Neural crest cell (in vitro differentiated cells): Measurements from ENCODE around the gene SPRR4. TPM values are rescaled to one million over a fixed set of nuclear protein-coding genes. Genes with fewer than 3 reads are reported as not detected.

Experiments used
- DNase-seq: peaks from one replicate; pipeline ENCODE4 v3.0.0; 2021; ENCODE audit warnings: low read depth, mixed read lengths, low spot score
- H3K27ac Mint-ChIP-seq: one replicate; pipeline ENCODE4 v1.8.0; 2021; ENCODE audit warnings: mild to moderate bottlenecking, mixed read lengths; ENCODE audit not compliant: unreplicated experiment
- H3K27me3 Mint-ChIP-seq: 2 replicates; pipeline ENCODE4 v1.8.0; 2021; ENCODE audit warnings: low read depth, mild to moderate bottlenecking, mixed read lengths
- H3K36me3 Mint-ChIP-seq: 2 replicates; pipeline ENCODE4 v1.8.0; 2021; ENCODE audit warnings: low read depth, mild to moderate bottlenecking, mixed read lengths
- H3K4me1 Mint-ChIP-seq: 2 replicates; pipeline ENCODE4 v1.8.0; 2021; ENCODE audit warnings: mixed read lengths
- H3K4me3 Mint-ChIP-seq: one replicate; pipeline ENCODE4 v1.8.0; 2021; ENCODE audit warnings: mild to moderate bottlenecking, mixed read lengths
- H3K9me3 Mint-ChIP-seq: 2 replicates; pipeline ENCODE4 v1.8.0; 2021; ENCODE audit warnings: mixed read lengths
- CTCF ChIP-seq: fragments of 200-600 bp; sonication (generic); conservative IDR thresholded peaks from 2 replicates; pipeline ENCODE4 v1.5.0; 2021; ENCODE audit warnings: antibody characterized with exemption, mild to moderate bottlenecking
- long read RNA-seq: library from polyadenylated mRNA; unstranded; transcript quantifications from one replicate; pipeline ENCODE4 v2.0.0, GENCODE V29; 2020
- total RNA-seq: library from RNA; stranded (reverse); gene quantifications from 2 replicates; pipeline ENCODE4 v1.2.1, GENCODE V29; 2021

The SPRR4 gene
- total RNA-seq: not detected in 2 replicates
- long read RNA-seq: 0 reads

GRCh38 chr1:152970495-152970894 is at the start of gene SPRR4:
Gene SPRR4, plus strand, starts transcription at chr1:152970648. Its CDS starts 1,243 bp downstream, at chr1:152971891.
- H3K27ac Mint-ChIP-seq: no peak within 1 kb of the TSS
- H3K9me3 Mint-ChIP-seq: no peaks in the 10 kb centered on the region
- no peak within 1 kb of the TSS for H3K4me3 Mint-ChIP-seq
- H3K36me3 Mint-ChIP-seq: no peaks in the 10 kb centered on the region
- no peak for DNase-seq
- H3K4me1 Mint-ChIP-seq: no peaks in the 10 kb centered on the region
- no peak for TF ChIP-seq CTCF
- H3K27me3 Mint-ChIP-seq: peaks cover 10% of the 10 kb centered on the region

GRCh38 chr1:152924191-152924590 is 46.3 kb upstream of the SPRR4 start:
- Mint-ChIP-seq H3K4me1 (no peaks in the 10 kb centered on the region), H3K36me3 (no peaks in the 10 kb centered on the region), H3K4me3 (no peak overlapping the region), H3K9me3 (peaks cover 13% of the 10 kb centered on the region), H3K27ac (no peak overlapping the region), H3K27me3 (no peaks in the 10 kb centered on the region)
- DNase-seq: no peak
- no peak for TF ChIP-seq CTCF

GRCh38 chr1:152926091-152926490 is 44.4 kb upstream of the SPRR4 start:
- no peaks in the 10 kb centered on the region for H3K27me3 Mint-ChIP-seq
- H3K4me3 Mint-ChIP-seq: no peak overlapping the region
- no peak for DNase-seq
- peaks cover 14% of the 10 kb centered on the region for H3K9me3 Mint-ChIP-seq
- no peaks in the 10 kb centered on the region for H3K36me3 Mint-ChIP-seq
- H3K4me1 Mint-ChIP-seq: no peaks in the 10 kb centered on the region
- no peak for TF ChIP-seq CTCF
- H3K27ac Mint-ChIP-seq: no peak overlapping the region

- Mint-ChIP-seq H3K36me3 (no peaks in the 10 kb centered on the region), H3K4me1 (no peaks in the 10 kb centered on the region), H3K4me3 (no peak overlapping the region), H3K27me3 (no peaks in the 10 kb centered on the region), H3K9me3 (peaks cover 11% of the 10 kb centered on the region), H3K27ac (no peak overlapping the region)
- TF ChIP-seq CTCF: no peak
- no peak for DNase-seq
These were observed 41.8 kb upstream of the SPRR4 start for GRCh38 chr1:152928671-152929070.

- no peak for DNase-seq
- H3K27ac Mint-ChIP-seq: no peak overlapping the region
- H3K4me3 Mint-ChIP-seq: no peak overlapping the region
- TF ChIP-seq CTCF: no peak
- no peaks in the 10 kb centered on the region for H3K36me3 Mint-ChIP-seq
- peaks cover 9% of the 10 kb centered on the region for H3K9me3 Mint-ChIP-seq
- H3K4me1 Mint-ChIP-seq: no peaks in the 10 kb centered on the region
- H3K27me3 Mint-ChIP-seq: no peaks in the 10 kb centered on the region
These were observed 38.2 kb upstream of the SPRR4 start for GRCh38 chr1:152932170-152932811.
